H1 (cell line): ENCODE data around the gene FAM170B. TPM values are rescaled to one million over a fixed set of nuclear protein-coding genes. Genes with fewer than 3 reads are reported as not detected.

ENCODE experiments used
- CTCF ChIA-PET: fragments of 300-600 bp; sonication (Branson Sonifier 250); formaldehyde crosslinking; loops from one replicate; lab custom pipeline; 2021; ENCODE audit not compliant: partially characterized antibody; lab: Charles Lee
- POLR2A ChIA-PET: fragments of 300-600 bp; sonication (Branson Sonifier 250); formaldehyde crosslinking; loops from one replicate; lab custom pipeline; 2021; ENCODE audit warnings: inconsistent platforms; ENCODE audit not compliant: partially characterized antibody; lab: Charles Lee
- DNase-seq, 2 experiments: peaks; one replicate each; pipeline versions ENCODE4 v3.0.0 to v3.0.0-alpha.2; 2010 to 2022; ENCODE audit warnings: low spot score in 2 of 2, low read depth in 1 of 2, mixed read lengths in 1 of 2
- FAIRE-seq: peaks from 2 replicates; lab custom pipeline; 2011; peaks lifted over from hg19 to GRCh38; lab: Jason Lieb, UNC
- H2AFZ ChIP-seq: 2 replicates; pipeline ENCODE4 v1.8.1; 2012; ENCODE audit warnings: low read length, inconsistent platforms
- H2AK5ac ChIP-seq: 2 replicates; pipeline ENCODE4 v1.6.1; 2013; ENCODE audit warnings: low read depth, low read length
- H2BK120ac ChIP-seq: replicated peaks from 2 replicates; pipeline ENCODE3; 2013; ENCODE audit warnings: low read depth, low read length, inconsistent platforms
- H2BK12ac ChIP-seq: 2 replicates; pipeline ENCODE4 v1.6.1; 2013; ENCODE audit warnings: low read depth, low read length
- H2BK15ac ChIP-seq: 2 replicates; pipeline ENCODE4 v1.6.1; 2013; ENCODE audit warnings: low read length
- H2BK20ac ChIP-seq: 2 replicates; pipeline ENCODE4 v1.6.1; 2013; ENCODE audit warnings: low read length
- H2BK5ac ChIP-seq: 2 replicates; pipeline ENCODE4 v1.6.1; 2013; ENCODE audit warnings: low read depth, low read length
- H3K14ac ChIP-seq: 2 replicates; pipeline ENCODE4 v1.6.1; 2013; ENCODE audit warnings: inconsistent platforms; ENCODE audit not compliant: insufficient read length
- H3K18ac ChIP-seq: 2 replicates; pipeline ENCODE4 v1.6.1; 2013; ENCODE audit warnings: low read length; ENCODE audit errors: extremely low read depth
- H3K23ac ChIP-seq: 2 replicates; pipeline ENCODE4 v1.6.1; 2013; ENCODE audit warnings: inconsistent platforms; ENCODE audit not compliant: insufficient read length
- H3K23me2 ChIP-seq: 2 replicates; pipeline ENCODE4 v1.6.1; 2013; ENCODE audit warnings: low read depth, low read length
- H3K27ac ChIP-seq: 2 replicates; pipeline ENCODE4 v1.6.1; 2011; ENCODE audit warnings: low read depth, low read length, inconsistent platforms
- H3K27me3 ChIP-seq, 4 experiments: replicated peaks in 1 of 4; 1 replicate in 1 of 4; 2 replicates in 3 of 4; pipeline versions ENCODE4 v1.6.1 to v1.8.1; 2011 to 2013; ENCODE audit warnings: low read length in 3 of 4, mild to moderate bottlenecking in 3 of 4, inconsistent platforms in 2 of 4, mixed read lengths in 2 of 4, moderate library complexity in 1 of 4; ENCODE audit not compliant: control insufficient read depth in 3 of 4, insufficient read depth in 3 of 4; ENCODE audit errors: extremely low read depth in 1 of 4
- H3K36me3 ChIP-seq, 4 experiments: 2 replicates each; pipeline versions ENCODE4 v1.6.1 to v1.8.1; 2011 to 2013; ENCODE audit warnings: mild to moderate bottlenecking in 4 of 4, low read length in 3 of 4, moderate library complexity in 2 of 4, control low read depth in 1 of 4, inconsistent platforms in 1 of 4; ENCODE audit not compliant: insufficient read depth in 4 of 4, control insufficient read depth in 2 of 4
- H3K4ac ChIP-seq: replicated peaks from 2 replicates; pipeline ENCODE3; 2013; ENCODE audit warnings: low read length, low read depth, mixed read lengths, inconsistent platforms; ENCODE audit not compliant: insufficient read length
- H3K4me1 ChIP-seq, 4 experiments: replicated peaks in 1 of 4; 1 replicate in 1 of 4; 2 replicates in 3 of 4; pipeline versions ENCODE4 v1.6.1 to v1.8.1; 2011 to 2013; ENCODE audit warnings: low read length in 3 of 4, inconsistent platforms in 2 of 4, mixed read lengths in 1 of 4; ENCODE audit not compliant: insufficient read depth in 4 of 4, control insufficient read depth in 3 of 4
- H3K4me2 ChIP-seq, 2 experiments: 2 replicates each; pipeline versions ENCODE4 v1.6.1 to v1.8.1; 2011 to 2013; ENCODE audit warnings: low read depth in 2 of 2, low read length in 2 of 2, control low read depth in 1 of 2, inconsistent platforms in 1 of 2, mild to moderate bottlenecking in 1 of 2; ENCODE audit not compliant: insufficient read depth in 1 of 2
- H3K4me3 ChIP-seq, 4 experiments: fragments of 200-600, 300-600 bp in 1 of 4; sonication (generic), shearing (Covaris generic), sonication (Bioruptor Twin) in 1 of 4; 2 replicates each; pipeline versions ENCODE4 v1.5.1 to v1.8.1; 2011 to 2016; ENCODE audit warnings: low read length in 4 of 4, low read depth in 3 of 4, control low read depth in 2 of 4, inconsistent platforms in 2 of 4, mild to moderate bottlenecking in 2 of 4, mixed read lengths in 1 of 4, moderate library complexity in 1 of 4; ENCODE audit not compliant: insufficient read depth in 2 of 4; ENCODE audit errors: extremely low read depth in 1 of 4
- H3K56ac ChIP-seq: replicated peaks from 2 replicates; pipeline ENCODE3; 2013; ENCODE audit warnings: low read depth, mild to moderate bottlenecking, mixed read lengths, low read length, inconsistent platforms; ENCODE audit not compliant: insufficient read length
- H3K79me1 ChIP-seq: 2 replicates; pipeline ENCODE4 v1.6.1; 2013; ENCODE audit warnings: low read depth, low read length, control low read depth
- H3K79me2 ChIP-seq, 2 experiments: 2 replicates each; pipeline versions ENCODE4 v1.6.1 to v1.8.1; 2012 to 2013; ENCODE audit warnings: low read length in 2 of 2, mild to moderate bottlenecking in 2 of 2, inconsistent platforms in 1 of 2; ENCODE audit not compliant: insufficient read depth in 2 of 2, control insufficient read depth in 1 of 2
- H3K9ac ChIP-seq, 4 experiments: replicated peaks in 1 of 4; 1 replicate in 1 of 4; 2 replicates in 3 of 4; pipeline versions ENCODE4 v1.6.1 to v1.8.1; 2011 to 2013; ENCODE audit warnings: low read depth in 3 of 4, low read length in 3 of 4, control low read depth in 2 of 4, mild to moderate bottlenecking in 2 of 4, moderate library complexity in 2 of 4, inconsistent platforms in 1 of 4; ENCODE audit errors: extremely low read depth in 1 of 4
- H3K9me3 ChIP-seq, 2 experiments: 2 replicates each; pipeline versions ENCODE4 v1.6.1 to v1.8.1; 2012 to 2013; ENCODE audit warnings: mild to moderate bottlenecking in 2 of 2, moderate library complexity in 2 of 2, control low read depth in 1 of 2, inconsistent platforms in 1 of 2, low read depth in 1 of 2, low read length in 1 of 2, mixed read lengths in 1 of 2; ENCODE audit not compliant: insufficient read depth in 2 of 2
- H4K20me1 ChIP-seq, 2 experiments: replicated peaks in 1 of 2; 2 replicates each; pipeline versions ENCODE3 to v1.8.1; 2011 to 2013; ENCODE audit warnings: inconsistent platforms in 2 of 2, low read length in 2 of 2, mild to moderate bottlenecking in 1 of 2; ENCODE audit not compliant: insufficient read depth in 2 of 2, control insufficient read depth in 1 of 2
- H4K5ac ChIP-seq: 2 replicates; pipeline ENCODE4 v1.6.1; 2013; ENCODE audit warnings: low read length, low read depth, mixed read lengths, inconsistent platforms; ENCODE audit not compliant: insufficient read length
- H4K8ac ChIP-seq: 2 replicates; pipeline ENCODE4 v1.8.0; 2013; ENCODE audit warnings: mild to moderate bottlenecking, moderate library complexity, low read length, inconsistent platforms; ENCODE audit not compliant: insufficient read depth; ENCODE audit errors: extremely low read depth
- H4K91ac ChIP-seq: replicated peaks from 2 replicates; pipeline ENCODE3; 2013; ENCODE audit warnings: low read length, mixed read lengths, inconsistent platforms; ENCODE audit not compliant: insufficient read length
- CREB1 ChIP-seq: IDR thresholded peaks from 2 replicates; pipeline ENCODE4 v1.6.1; 2012; ENCODE audit warnings: inconsistent platforms
- CTBP2 ChIP-seq: IDR thresholded peaks from 2 replicates; pipeline ENCODE4 v1.7.0; 2011; ENCODE audit warnings: borderline replicate concordance, mild to moderate bottlenecking, moderate library complexity, mixed read lengths, low read length; ENCODE audit not compliant: insufficient read depth, insufficient read length
- HDAC2 ChIP-seq, 2 experiments: fragments of 300-600 bp in 1 of 2; sonication (generic) in 1 of 2; IDR thresholded peaks; 2 replicates each; pipeline ENCODE4 v1.6.1; 2011 to 2012; ENCODE audit warnings: low read depth in 2 of 2, low read length in 2 of 2, mild to moderate bottlenecking in 2 of 2, moderate library complexity in 2 of 2, borderline replicate concordance in 1 of 2, inconsistent platforms in 1 of 2
- JUN ChIP-seq: IDR thresholded peaks from 2 replicates; pipeline ENCODE4 v1.6.1; 2011; ENCODE audit warnings: low read depth, mild to moderate bottlenecking, improper control_type of control experiment, low read length
- POLR2AphosphoS5 ChIP-seq: IDR thresholded peaks from 2 replicates; pipeline ENCODE4 v1.6.1; 2011; ENCODE audit warnings: low read depth, low read length
- RFX5 ChIP-seq: IDR thresholded peaks from 2 replicates; pipeline ENCODE4 v1.6.1; 2011; ENCODE audit warnings: low read depth, low read length, improper control_type of control experiment, borderline replicate concordance
- RXRA ChIP-seq: IDR thresholded peaks from 2 replicates; pipeline ENCODE4 v1.6.1; 2011; ENCODE audit warnings: low read depth, mild to moderate bottlenecking, low read length, moderate library complexity; ENCODE audit not compliant: insufficient read depth
- TCF12 ChIP-seq: IDR thresholded peaks from 2 replicates; pipeline ENCODE4 v1.6.1; 2011; ENCODE audit warnings: low read depth, mild to moderate bottlenecking, low read length
- WGBS, 2 experiments: shearing (Covaris generic) in 1 of 2; methylation state at CpG; one replicate each; pipeline versions ENCODE4 v1.1.6 to v1.1.7; 2013 to 2015; ENCODE audit warnings: low lambda C conversion rate in 2 of 2, mixed read lengths in 2 of 2, inconsistent platforms in 1 of 2, low coverage in 1 of 2, missing lambda C conversion rate in 1 of 2; ENCODE audit not compliant: insufficient replicate concordance in 2 of 2, insufficient coverage in 1 of 2, insufficient read length in 1 of 2; ENCODE audit errors: extremely low coverage in 1 of 2, missing lambda C conversion rate in 1 of 2; 5-methylcytosine and 5-hydroxymethylcytosine counted together
- polyA plus RNA-seq, 7 experiments: library from polyadenylated mRNA; depleted of rRNA in 3 of 7; stranded (reverse) in 5 of 7; unstranded in 2 of 7; fragments of >200 nt in 5 of 7; fragments of 200-250 nt in 2 of 7; gene quantifications; 1 replicate in 5 of 7; 2 replicates in 1 of 7; 4 replicates in 1 of 7; pipeline versions ENCODE4 v1.2.1 to v1.2.3, GENCODE V29; 2011 to 2013; ENCODE audit warnings: missing spikeins in 2 of 7, mixed read lengths in 2 of 7
- total RNA-seq: library from RNA; stranded (reverse); fragmentation: NEBNext Ultra II Directional; extraction: Animal tissue kit (Norgen Biotek cat#: 25700); gene quantifications from 2 replicates; pipeline ENCODE4 v1.2.1, GENCODE V29; 2021

Gene FAM170B
- total and polyA plus RNA-seq, 2 of the 8 experiments (the other 6 are each of a cell fraction or from before 2014, with no cell fraction given): not detected

- Histone ChIP-seq H2AK5ac (no peak overlapping the region), H4K91ac (no peak overlapping the region), H3K56ac (no peak overlapping the region), H3K23me2 (no peaks in the 10 kb centered on the region; the same call in 1 of the 2 replicates), H3K36me3 (no peaks in the 10 kb centered on the region), H3K9me3 (no peaks in the 10 kb centered on the region), H3K23ac (no peak overlapping the region), H2BK12ac (no peak overlapping the region), H2BK15ac (no peak overlapping the region), H2BK20ac (no peak overlapping the region), H3K18ac (no peak overlapping the region), H3K79me2 (no peaks in the 10 kb centered on the region), H3K4me3 (no peak overlapping the region), H3K4me2 (no peak overlapping the region), H4K8ac (no peak overlapping the region), H3K4me1 (no peaks in the 10 kb centered on the region), H2BK5ac (no peak overlapping the region), H3K4ac (no peak overlapping the region), H4K5ac (no peak overlapping the region), H4K20me1 (no peaks in the 10 kb centered on the region), H2AFZ (no peak overlapping the region), H2BK120ac (no peak overlapping the region), H3K27ac (no peak overlapping the region), H3K27me3 (no peaks in the 10 kb centered on the region; a peak in 1 of 7 replicates), H3K14ac (no peak overlapping the region), H3K79me1 (no peaks in the 10 kb centered on the region), H3K9ac (no peak overlapping the region)
- no peak for TF ChIP-seq CREB1
- TF ChIP-seq RFX5: no peak
- no peak for TF ChIP-seq HDAC2 (IDR thresholded peaks at IDR 0.05; ENCODE audit: borderline replicate concordance in 1 of 2, low read depth in 2 of 2, low read length in 2 of 2)
- no peak for TF ChIP-seq POLR2AphosphoS5
- TF ChIP-seq TCF12: no peak
- TF ChIP-seq JUN: no peak
- no peak for TF ChIP-seq CTBP2
- no peak for TF ChIP-seq RXRA
- DNase-seq (no peak), FAIRE-seq (no peak)
- ChIA-PET POLR2A (no interaction called here), CTCF (no interaction called here)
- 94% methylated on average over 17 of the region's 17 CpGs; no CpG with 5 or more reads in 1 of the 2 experiments for WGBS, 2 experiments
Observed at GRCh38 chr10:49107111-49107886, 26.5 kb downstream of the FAM170B start.
